Common myeloid progenitor, CD34-positive (primary cell): ENCODE results near the gene VDAC1.

Source experiments
- CTCF ChIA-PET: fragments of 350-600 bp; sonication (Branson Sonifier 250); formaldehyde crosslinking; loops from one replicate; lab custom pipeline; 2021; ENCODE audit warnings: antibody characterized with exemption; lab: Charles Lee
- POLR2A ChIA-PET: fragments of 350-600 bp; sonication (Branson Sonifier 250); formaldehyde crosslinking; loops from one replicate; lab custom pipeline; 2021; ENCODE audit warnings: antibody characterized with exemption; lab: Charles Lee
- DNase-seq, 3 donors: peaks; one replicate each; pipeline versions ENCODE4 v3.0.0 to v3.0.0-alpha.2; 2013
- H3K27ac ChIP-seq, 2 experiments: 1 replicate in 1 of 2; 2 replicates in 1 of 2; pipeline ENCODE4 v1.7.0; 2013; ENCODE audit warnings: inconsistent platforms in 2 of 2, low read length in 2 of 2, mild to moderate bottlenecking in 2 of 2, low read depth in 1 of 2, moderate library complexity in 1 of 2; ENCODE audit not compliant: severe bottlenecking in 2 of 2, insufficient read depth in 1 of 2, poor library complexity in 1 of 2
- H3K27me3 ChIP-seq, 5 experiments: replicated peaks in 2 of 5; 1 replicate in 3 of 5; 2 replicates in 2 of 5; pipeline versions ENCODE4 v1.6.1 to v1.7.0; 2013; ENCODE audit warnings: low read length in 4 of 5, mild to moderate bottlenecking in 2 of 5, moderate library complexity in 2 of 5, inconsistent platforms in 1 of 5; ENCODE audit not compliant: insufficient read depth in 5 of 5, control insufficient read depth in 4 of 5
- H3K36me3 ChIP-seq, 4 experiments: 1 replicate in 2 of 4; 2 replicates in 2 of 4; pipeline versions ENCODE4 v1.6.1 to v1.7.0; 2013; ENCODE audit warnings: low read length in 3 of 4, control low read depth in 1 of 4, mild to moderate bottlenecking in 1 of 4; ENCODE audit not compliant: control insufficient read depth in 4 of 4, insufficient read depth in 4 of 4
- H3K4me1 ChIP-seq, 4 experiments: 1 replicate in 3 of 4; 2 replicates in 1 of 4; pipeline versions ENCODE4 v1.6.1 to v1.7.1; 2013; ENCODE audit warnings: low read length in 3 of 4, mild to moderate bottlenecking in 3 of 4, control low read depth in 1 of 4, inconsistent platforms in 1 of 4, moderate library complexity in 1 of 4; ENCODE audit not compliant: control insufficient read depth in 4 of 4, insufficient read depth in 4 of 4; ENCODE audit errors: control extremely low read depth in 1 of 4
- H3K4me3 ChIP-seq, 7 experiments: 1 replicate in 4 of 7; 2 replicates in 3 of 7; pipeline versions ENCODE4 v1.5.1 to v1.7.0; 2013; ENCODE audit warnings: mild to moderate bottlenecking in 7 of 7, low read length in 6 of 7, moderate library complexity in 6 of 7, inconsistent platforms in 2 of 7, low read depth in 2 of 7, control low read depth in 1 of 7; ENCODE audit not compliant: insufficient read depth in 4 of 7, control insufficient read depth in 1 of 7; ENCODE audit errors: extremely low read depth in 1 of 7
- H3K9me3 ChIP-seq, 5 experiments: 1 replicate in 4 of 5; 2 replicates in 1 of 5; pipeline versions ENCODE4 v1.6.1 to v1.7.1; 2013; ENCODE audit warnings: low read length in 4 of 5, mild to moderate bottlenecking in 2 of 5, inconsistent platforms in 1 of 5, low read depth in 1 of 5, moderate library complexity in 1 of 5; ENCODE audit not compliant: control insufficient read depth in 4 of 5, insufficient read depth in 2 of 5; ENCODE audit errors: control extremely low read depth in 1 of 5
- WGBS: methylation state at CpG from one replicate; pipeline ENCODE4 v1.1.5; 2013; ENCODE audit not compliant: insufficient coverage; 5-methylcytosine and 5-hydroxymethylcytosine counted together

Gene VDAC1

GRCh38 chr5:134001938-134002731, 2.6 kb downstream of the VDAC1 start:
- Histone ChIP-seq H3K4me3 (peak overlapping the region in 1 of 7 experiments; percentile 79), H3K27ac (no peak overlapping the region), H3K9me3 (no peaks in the 10 kb centered on the region), H3K4me1 (peaks cover 4 to 36% (median 26%) of the 10 kb centered on the region in 4 experiments), H3K27me3 (no peaks in the 10 kb centered on the region), H3K36me3 (peaks cover 0 to 38% (median 11%) of the 10 kb centered on the region in 4 experiments)
- ChIA-PET POLR2A (no interaction called here), CTCF (interaction anchor here (1.4 kb wide), 1 partner anchor 32 kb away, joined by 3 read pairs; no protein-coding TSS in a partner anchor)
- WGBS = 97% methylated on average over 5 of the region's 13 CpGs
- no peak for DNase-seq

DNA sequence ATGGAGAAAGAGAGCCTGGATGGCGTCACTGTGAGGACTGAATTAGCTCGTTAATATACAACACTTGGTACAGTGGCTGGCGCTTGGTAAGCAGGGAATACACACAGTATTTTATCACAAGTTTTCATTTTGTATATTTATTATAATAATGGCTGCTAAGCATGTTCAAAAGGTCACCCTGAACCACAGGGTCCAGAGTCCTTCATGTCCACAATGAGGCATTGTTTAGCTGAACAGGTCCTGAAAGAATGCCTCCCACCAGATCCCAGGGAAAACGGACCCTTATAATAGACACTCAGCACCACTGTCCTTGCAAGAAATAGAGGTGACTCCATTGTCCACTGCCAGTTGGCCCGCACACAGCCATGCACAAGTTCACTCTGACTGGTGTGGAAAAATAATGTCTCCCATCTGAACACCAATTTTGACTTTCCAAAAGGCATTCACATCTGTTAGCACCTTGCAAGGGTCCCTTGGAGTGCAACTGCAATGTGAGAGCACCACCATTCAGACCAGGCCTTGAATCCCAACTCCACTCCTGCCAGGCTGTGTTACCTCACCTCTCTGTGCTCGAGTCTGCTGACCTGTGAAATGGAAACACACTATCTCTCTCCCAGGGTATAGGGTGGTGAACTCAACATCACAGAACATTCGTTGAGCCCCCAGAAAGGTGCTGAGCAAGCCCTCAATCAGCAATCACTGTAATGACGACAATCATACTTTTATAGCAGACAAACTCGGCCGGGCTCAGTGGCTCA, 3.9 kb downstream of the VDAC1 start:
- POLR2A ChIA-PET = no interaction called here
- CTCF ChIA-PET = interaction anchor here (1.4 to 11.2 kb wide), 2 partner anchors 18 to 31 kb away, joined by 3 to 172 read pairs; no protein-coding TSS in a partner anchor
- WGBS = 98% methylated on average over 6 of the region's 10 CpGs

DNA sequence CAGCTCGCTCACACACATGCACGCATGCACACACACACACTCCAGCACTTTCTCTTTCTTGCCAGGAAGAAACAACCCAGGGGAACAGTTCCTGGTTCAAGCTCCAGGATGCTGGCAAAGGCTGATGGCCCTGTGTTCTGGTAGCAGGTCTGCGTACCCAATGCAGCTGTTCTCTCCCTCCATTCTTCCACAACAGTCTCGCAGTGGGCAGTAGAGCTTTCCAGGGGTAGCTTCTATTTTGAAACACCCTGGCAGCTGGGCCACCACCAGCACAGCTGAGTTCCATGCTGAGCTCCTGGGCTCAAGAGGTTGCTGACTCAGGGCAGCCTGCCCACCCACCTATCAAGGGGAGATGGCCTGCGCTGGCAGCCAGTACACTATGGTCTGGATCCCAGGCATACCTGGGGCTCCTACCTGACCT, 4.7 kb downstream of the VDAC1 start:
- CTCF ChIA-PET = interaction anchor here (11.2 kb wide), 1 partner anchor 17 kb away, joined by 172 read pairs; no protein-coding TSS in a partner anchor

More for the DNA sequence above, 3.9 kb downstream of the VDAC1 start:
- peaks cover 4 to 32% (median 26%) of the 10 kb centered on the region in 4 experiments for H3K4me1 ChIP-seq
- no peak for DNase-seq
- H3K36me3 ChIP-seq = peaks cover 0 to 38% (median 11%) of the 10 kb centered on the region in 4 experiments
- no peaks in the 10 kb centered on the region for H3K27me3 ChIP-seq
- no peaks in the 10 kb centered on the region for H3K9me3 ChIP-seq
- no peak overlapping the region for H3K27ac ChIP-seq
- no peak overlapping the region for H3K4me3 ChIP-seq

DNA sequence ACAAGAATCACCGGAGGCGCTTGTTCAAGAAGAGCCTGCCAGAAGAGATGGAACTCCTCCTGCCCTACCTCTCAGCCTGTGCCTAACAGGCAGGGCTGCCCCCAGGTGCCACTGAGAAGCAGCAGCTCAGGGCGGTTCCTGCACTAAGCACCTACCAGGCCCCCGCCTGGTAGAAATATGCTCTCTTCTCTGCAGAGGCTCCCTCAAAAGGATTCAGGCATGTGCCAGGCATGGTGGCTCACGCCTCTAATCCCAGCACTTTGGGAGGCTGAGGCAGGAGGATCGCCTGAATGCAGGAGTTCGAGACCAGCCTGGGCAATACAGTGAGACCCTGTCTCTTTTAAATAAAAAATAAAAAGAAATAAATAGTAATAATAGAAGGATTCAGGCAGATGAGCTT, 6.0 kb downstream of the VDAC1 start:
- Histone ChIP-seq H3K27ac (no peak overlapping the region), H3K36me3 (peaks cover 0 to 38% (median 11%) of the 10 kb centered on the region in 4 experiments), H3K4me1 (peaks cover 4 to 25% (median 18%) of the 10 kb centered on the region in 4 experiments), H3K9me3 (no peaks in the 10 kb centered on the region), H3K4me3 (no peak overlapping the region), H3K27me3 (no peaks in the 10 kb centered on the region)
- WGBS = 93% methylated on average over 5 of the region's 7 CpGs
- ChIA-PET CTCF (interaction anchor here (1.0 to 11.2 kb wide), 6 partner anchors 10 to 41 kb away, joined by 3 to 172 read pairs (median 4); no protein-coding TSS in a partner anchor), POLR2A (no interaction called here)
- DNase-seq = no peak

More for the DNA sequence above, 4.7 kb downstream of the VDAC1 start:
- POLR2A ChIA-PET = no interaction called here
- no peak overlapping the region for H3K4me3 ChIP-seq
- 88% methylated on average over 3 of the region's 5 CpGs for WGBS
- H3K27me3 ChIP-seq = no peaks in the 10 kb centered on the region
- H3K27ac ChIP-seq = no peak overlapping the region
- DNase-seq = no peak
- H3K4me1 ChIP-seq = peaks cover 4 to 26% (median 19%) of the 10 kb centered on the region in 4 experiments
- peaks cover 0 to 38% (median 11%) of the 10 kb centered on the region in 4 experiments for H3K36me3 ChIP-seq
- no peaks in the 10 kb centered on the region for H3K9me3 ChIP-seq

DNA sequence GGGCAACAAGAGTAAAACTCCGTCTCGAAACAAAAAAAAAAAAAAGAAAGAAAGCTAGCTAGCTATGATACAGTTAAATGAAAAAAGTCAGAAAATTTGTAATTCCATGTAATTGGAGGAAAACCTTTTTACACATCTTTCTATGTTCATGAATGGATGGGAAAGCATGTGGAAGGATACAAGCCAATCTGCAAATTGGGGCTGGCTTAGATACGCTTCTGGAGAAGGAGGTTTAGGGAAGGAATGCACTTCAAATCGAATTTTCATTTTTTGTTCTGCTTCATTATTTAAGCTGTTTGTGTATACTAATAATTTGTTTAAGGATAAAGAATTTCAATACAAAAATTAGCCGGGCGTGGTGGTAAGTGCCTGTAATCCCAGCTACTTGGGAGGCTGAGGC, 6.7 kb downstream of the VDAC1 start:
- Histone ChIP-seq H3K27ac (no peak overlapping the region), H3K4me3 (no peak overlapping the region), H3K27me3 (no peaks in the 10 kb centered on the region), H3K36me3 (peaks cover 2 to 41% (median 11%) of the 10 kb centered on the region in 4 experiments), H3K4me1 (peaks cover 0 to 18% (median 12%) of the 10 kb centered on the region in 4 experiments), H3K9me3 (no peaks in the 10 kb centered on the region)
- ChIA-PET POLR2A (no interaction called here), CTCF (interaction anchor here (0.6 to 11.2 kb wide), 5 partner anchors 11 to 763 kb away, joined by 3 to 172 read pairs (median 4); no protein-coding TSS in a partner anchor)
- no peak for DNase-seq
- 100% methylated on average over 2 of the region's 6 CpGs for WGBS

DNA sequence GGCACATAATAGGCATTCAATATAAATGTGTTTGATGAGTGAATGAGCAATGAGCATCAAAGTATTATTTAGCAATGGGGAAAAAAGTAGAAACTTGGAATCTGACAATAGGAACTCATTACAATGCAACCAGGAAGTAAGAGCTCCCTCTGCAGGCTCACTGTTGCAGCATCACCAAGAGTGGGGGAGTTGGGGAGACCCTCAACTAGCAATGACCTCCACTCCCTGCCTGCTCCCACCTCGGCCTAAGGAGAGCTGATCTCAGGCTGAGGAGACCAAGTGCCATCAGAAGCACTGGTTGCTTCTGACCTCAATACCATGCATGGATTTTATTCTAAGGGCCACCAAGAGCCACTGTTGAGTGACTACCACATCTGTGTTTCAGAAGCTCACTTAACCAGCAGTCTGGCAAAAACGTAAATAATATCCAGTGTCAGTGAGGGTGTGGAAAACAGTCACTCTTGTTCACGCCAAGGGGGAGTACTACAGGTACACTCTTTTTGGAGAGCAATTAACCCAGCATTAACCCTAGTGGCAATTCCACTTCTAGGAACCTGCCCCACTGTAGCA, 8.0 kb downstream of the VDAC1 start:
- no peaks in the 10 kb centered on the region for H3K27me3 ChIP-seq
- ChIA-PET POLR2A (no interaction called here), CTCF (interaction anchor here (0.6 to 11.2 kb wide), 7 partner anchors 10 to 575 kb away, joined by 3 to 172 read pairs (median 4); no protein-coding TSS in a partner anchor)
- H3K36me3 ChIP-seq = peaks cover 2 to 40% (median 8%) of the 10 kb centered on the region in 4 experiments
- H3K4me1 ChIP-seq = peaks cover 0 to 8% (median 3%) of the 10 kb centered on the region in 4 experiments
- H3K9me3 ChIP-seq = no peaks in the 10 kb centered on the region
- no peak overlapping the region for H3K4me3 ChIP-seq
- H3K27ac ChIP-seq = no peak overlapping the region
- WGBS = 88% methylated on average over 3 of the region's 3 CpGs
- peak; percentile 25 to 52 (median 51) for DNase-seq
